Fibroblast of the aortic adventitia (primary cell): ENCODE measurements around the gene JAML. TPM values are rescaled to one million over a fixed set of nuclear protein-coding genes. Genes with fewer than 3 reads are reported as not detected.

ENCODE experiments used
- DNase-seq: peaks from one replicate; pipeline ENCODE4 v3.0.0-alpha.2; 2010; ENCODE audit warnings: low read depth
- H3K4me3 ChIP-seq: 2 replicates; pipeline ENCODE4 v1.5.1; 2011; ENCODE audit warnings: low read depth, mild to moderate bottlenecking, control low read depth, low read length, moderate library complexity
- total RNA-seq: library from RNA; depleted of rRNA; stranded (reverse); fragments of >200 nt; gene quantifications from 2 replicates; pipeline ENCODE4 v1.2.3, GENCODE V29; 2012; ENCODE audit warnings: low replicate concordance
- TF ChIP-seq, protein P1 (sequence below): IDR thresholded peaks from 2 replicates; pipeline ENCODE4 v1.5.1; 2011; ENCODE audit warnings: mild to moderate bottlenecking, low read length, control low read depth, inconsistent platforms; ENCODE audit not compliant: insufficient read depth

JAML gene
- total RNA-seq, 1 donor = not detected

DNA sequence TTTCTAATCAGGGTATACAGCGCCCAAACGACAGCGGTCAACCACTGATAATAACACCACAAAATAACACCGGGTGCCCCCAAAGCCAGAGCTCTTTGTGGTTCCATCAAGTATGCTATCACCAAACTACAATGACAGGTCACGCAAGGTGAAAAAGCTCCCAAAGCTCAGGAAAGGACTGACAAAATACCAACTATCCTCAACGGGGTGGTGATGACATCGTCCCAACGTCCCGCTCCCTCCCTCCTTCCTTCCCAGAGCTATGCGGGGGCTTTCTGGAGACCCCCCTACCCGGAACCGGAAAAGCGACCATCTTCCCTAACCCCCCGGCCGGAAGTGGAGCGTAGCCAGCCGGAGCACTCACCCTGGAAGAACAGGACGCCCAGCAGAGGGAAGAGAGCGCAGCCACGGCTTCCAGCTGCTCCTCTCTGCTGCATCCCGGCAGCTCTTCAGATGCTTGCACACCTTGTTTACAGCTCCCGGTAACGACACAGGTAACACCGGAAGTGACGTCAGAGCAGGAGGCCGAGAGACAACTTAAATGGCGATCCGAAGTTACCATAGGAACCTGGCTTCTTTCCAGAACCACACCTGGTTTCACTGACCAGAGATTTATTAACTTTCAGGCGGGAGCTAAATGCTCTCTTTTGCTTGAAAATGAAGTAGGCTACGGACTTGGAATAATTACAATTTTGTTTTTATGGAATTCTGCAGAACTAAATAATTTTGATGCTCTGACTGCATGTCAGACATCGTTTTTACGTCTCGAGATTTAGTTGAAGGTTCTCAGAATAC, 27.2 kb upstream of the JAML start, which contains the start of gene MPZL3:
Gene MPZL3, minus strand, starts transcription at position 508 of the 795 bp plus-strand sequence. Its CDS starts 71 bp downstream, at position 437.
- peak; percentile 52 for DNase-seq
- TF ChIP-seq, protein P1, sequence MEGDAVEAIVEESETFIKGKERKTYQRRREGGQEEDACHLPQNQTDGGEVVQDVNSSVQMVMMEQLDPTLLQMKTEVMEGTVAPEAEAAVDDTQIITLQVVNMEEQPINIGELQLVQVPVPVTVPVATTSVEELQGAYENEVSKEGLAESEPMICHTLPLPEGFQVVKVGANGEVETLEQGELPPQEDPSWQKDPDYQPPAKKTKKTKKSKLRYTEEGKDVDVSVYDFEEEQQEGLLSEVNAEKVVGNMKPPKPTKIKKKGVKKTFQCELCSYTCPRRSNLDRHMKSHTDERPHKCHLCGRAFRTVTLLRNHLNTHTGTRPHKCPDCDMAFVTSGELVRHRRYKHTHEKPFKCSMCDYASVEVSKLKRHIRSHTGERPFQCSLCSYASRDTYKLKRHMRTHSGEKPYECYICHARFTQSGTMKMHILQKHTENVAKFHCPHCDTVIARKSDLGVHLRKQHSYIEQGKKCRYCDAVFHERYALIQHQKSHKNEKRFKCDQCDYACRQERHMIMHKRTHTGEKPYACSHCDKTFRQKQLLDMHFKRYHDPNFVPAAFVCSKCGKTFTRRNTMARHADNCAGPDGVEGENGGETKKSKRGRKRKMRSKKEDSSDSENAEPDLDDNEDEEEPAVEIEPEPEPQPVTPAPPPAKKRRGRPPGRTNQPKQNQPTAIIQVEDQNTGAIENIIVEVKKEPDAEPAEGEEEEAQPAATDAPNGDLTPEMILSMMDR = no peak
- peak within 1 kb of the TSS; percentile 80 for H3K4me3 ChIP-seq

DNA sequence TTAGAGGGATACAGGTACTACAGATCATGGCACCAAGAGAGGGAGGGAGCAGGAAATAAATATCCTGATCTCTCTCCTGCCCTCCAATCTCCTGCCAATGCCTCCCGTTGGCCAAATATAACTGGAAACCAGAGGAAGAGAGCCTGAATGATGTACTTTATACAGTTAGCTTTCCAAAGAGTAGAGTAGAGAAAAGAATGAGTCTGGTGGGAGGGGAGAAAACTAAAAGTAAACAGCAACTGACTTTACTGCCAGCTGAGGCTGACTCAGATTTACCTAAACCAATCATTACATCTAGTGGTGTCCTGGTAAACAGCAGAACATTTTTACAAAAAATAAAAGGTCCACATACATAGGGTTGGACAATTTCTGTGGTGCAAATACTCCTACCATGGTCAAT, 22.2 kb upstream of the JAML start:
- TF ChIP-seq, protein P1 = no peak

DNA sequence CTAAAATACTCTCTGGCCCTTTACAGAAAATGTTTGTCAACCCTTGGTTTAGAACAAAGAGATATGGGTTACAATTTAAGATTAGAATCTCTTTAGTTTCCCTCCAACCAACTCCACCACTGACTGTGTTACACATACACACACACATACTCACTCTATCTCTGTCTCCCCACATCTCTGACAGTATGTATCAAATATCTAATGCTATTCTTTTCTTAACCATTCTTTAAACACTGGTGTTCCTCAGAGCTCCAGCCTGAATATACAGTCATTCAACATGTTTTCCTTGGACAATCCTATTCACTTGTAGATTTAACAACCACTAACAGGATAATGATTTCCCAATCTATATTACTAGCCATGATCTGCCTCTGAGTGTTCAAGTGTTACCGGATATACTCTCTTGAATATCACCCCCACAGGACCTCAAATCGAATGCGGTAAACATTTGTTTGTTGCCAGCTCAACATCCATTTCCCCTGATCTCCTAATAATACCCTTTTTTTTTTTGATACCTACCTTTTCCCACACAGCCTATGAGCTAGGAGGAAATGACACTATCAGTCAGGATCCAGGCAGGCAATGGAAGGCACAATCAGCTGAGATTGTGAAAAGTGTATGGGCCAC, 21.2 kb upstream of the JAML start:
- H3K4me3 ChIP-seq = no peak overlapping the region
- DNase-seq = no peak
- TF ChIP-seq, protein P1 = no peak

More for the DNA sequence above, 22.2 kb upstream of the JAML start:
- H3K4me3 ChIP-seq = no peak overlapping the region
- DNase-seq = no peak

DNA sequence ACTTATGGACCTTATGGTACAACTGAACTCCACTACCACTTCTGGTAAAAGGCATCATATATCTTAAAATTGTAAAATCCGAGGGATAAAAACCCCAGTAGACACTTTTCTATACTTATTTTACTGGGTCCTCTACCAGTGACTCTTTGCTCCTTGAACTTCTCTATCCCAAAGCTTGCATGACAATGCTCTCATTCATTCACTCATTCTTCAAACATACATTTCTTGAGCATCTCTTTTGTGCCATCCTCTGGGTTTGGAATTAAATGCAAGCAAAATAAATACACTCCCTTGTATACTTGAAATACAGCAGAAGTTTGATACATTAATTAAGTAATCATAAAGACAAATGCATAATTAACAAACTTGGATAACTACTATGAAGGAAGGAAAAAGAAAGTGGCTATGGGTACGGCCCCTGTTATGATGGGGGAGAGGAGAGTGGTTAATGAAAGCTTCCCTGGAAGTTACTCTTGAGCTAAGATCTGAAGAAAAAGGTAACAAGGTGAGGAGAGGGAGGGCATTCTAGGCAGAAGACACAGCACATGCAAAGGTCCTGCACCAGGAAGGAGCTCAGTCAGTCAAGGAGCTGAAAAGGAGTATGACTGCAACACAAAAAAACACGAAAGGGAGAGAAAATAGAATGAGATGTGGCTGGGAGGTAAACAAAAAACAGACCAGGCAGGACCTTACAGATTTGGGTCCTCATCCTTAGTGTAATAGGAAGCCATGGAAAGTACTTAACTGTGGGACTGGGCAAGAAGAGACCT, 19.4 kb upstream of the JAML start:
- TF ChIP-seq, protein P1 = no peak
- no peak for DNase-seq
- H3K4me3 ChIP-seq = no peak overlapping the region

DNA sequence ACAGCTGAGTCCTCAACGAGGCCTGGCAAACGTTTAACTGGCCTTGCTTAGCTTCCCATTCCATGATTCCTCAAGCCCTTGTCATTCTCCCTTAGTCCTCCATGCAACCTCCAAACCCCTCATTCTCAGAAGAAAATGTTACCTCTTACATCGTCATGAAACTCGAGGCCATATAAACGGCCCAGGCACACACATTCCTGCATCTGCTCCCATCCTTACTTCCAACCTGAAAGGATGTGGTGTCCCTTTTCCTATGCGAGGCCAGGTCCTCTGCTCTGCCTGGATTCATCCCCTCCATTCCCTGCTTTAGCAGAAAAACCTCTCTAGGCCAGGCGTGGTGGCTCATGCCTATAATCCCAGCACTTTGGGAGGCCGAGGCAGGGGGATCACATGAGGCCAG, 18.4 kb upstream of the JAML start:
- no peak overlapping the region for H3K4me3 ChIP-seq
- TF ChIP-seq, protein P1 = no peak
- DNase-seq = no peak

DNA sequence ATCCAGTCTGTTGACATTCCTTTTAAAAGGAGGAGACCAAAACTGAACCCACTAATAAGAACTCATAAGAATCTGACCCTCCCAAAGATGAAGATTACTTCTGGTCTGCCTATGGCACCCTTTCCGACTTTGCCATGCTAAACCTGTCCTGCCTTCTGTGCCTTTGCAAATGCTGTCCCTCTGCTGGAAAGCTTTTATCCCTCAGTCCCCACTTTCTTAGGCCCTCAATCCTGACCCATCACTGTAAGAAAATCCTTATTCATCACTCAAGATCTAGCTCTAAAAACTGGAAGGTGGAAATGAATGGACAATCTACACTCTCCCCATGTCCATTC, 16.9 kb upstream of the JAML start:
- TF ChIP-seq, protein P1 = no peak
- DNase-seq = no peak
- no peak overlapping the region for H3K4me3 ChIP-seq
